K562 (cell line): ENCODE data around the gene HOXB5. TPM values are rescaled to one million over a fixed set of nuclear protein-coding genes. Genes with fewer than 3 reads are reported as not detected.

Experiments used
- ATAC-seq: fragments of 200-7000 bp; cut with Tn5 transposase; 3 replicates; pipeline ENCODE4 v1.9.1; 2020; ENCODE audit warnings: moderate library complexity
- BruUV-seq: library from RNA; stranded (reverse); fragments of 400-500 nt; replicated peaks from 2 replicates; lab custom pipeline; 2021; lab: Mats Ljungman, UMichigan
- CTCF ChIA-PET: fragments of 300-600 bp; formaldehyde crosslinking; extraction: SDS; loops from one replicate; lab custom pipeline; 2021; ENCODE audit warnings: low intra/inter-chr PET ratio; lab: Yijun Ruan, JAX
- POLR2A ChIA-PET: fragments of 300-600, 350-650 bp; sonication (Branson Sonifier 250); formaldehyde crosslinking; extraction: SDS; loops from one replicate; lab custom pipeline; 2021; ENCODE audit warnings: antibody characterized with exemption, inconsistent platforms; lab: Yijun Ruan, JAX
- DNase-seq, 4 experiments: peaks; one replicate each; pipeline versions ENCODE4 v3.0.0 to v3.0.0-alpha.2; 2011 to 2018; ENCODE audit warnings: low spot score in 3 of 4, mixed read lengths in 3 of 4; ENCODE audit errors: extremely low read depth in 1 of 4
- FAIRE-seq: peaks from 2 replicates; lab custom pipeline; 2011; peaks lifted over from hg19 to GRCh38; lab: Jason Lieb, UNC
- H2AFZ ChIP-seq: 2 replicates; pipeline ENCODE4 v1.6.0; 2011; ENCODE audit warnings: low read depth, low read length, control low read depth, inconsistent platforms
- H3K27ac ChIP-seq: fragments of 200-600 bp; 3 replicates; pipeline ENCODE4 v1.8.0; 2011; ENCODE audit warnings: low read depth, mild to moderate bottlenecking, control low read depth, inconsistent platforms, low read length, moderate library complexity, mixed read lengths; ENCODE audit errors: extremely low read depth
- H3K27me3 ChIP-seq, 2 experiments: fragments of 300-600 bp in 1 of 2; 2 replicates in 1 of 2; 3 replicates in 1 of 2; pipeline versions ENCODE4 v1.6.0 to v1.8.0; 2011; ENCODE audit warnings: inconsistent platforms in 2 of 2, low read length in 2 of 2, mild to moderate bottlenecking in 1 of 2, mixed read lengths in 1 of 2, moderate library complexity in 1 of 2; ENCODE audit not compliant: control insufficient read depth in 2 of 2, insufficient read depth in 2 of 2
- H3K36me3 ChIP-seq: fragments of 300-600 bp; 3 replicates; pipeline ENCODE4 v1.8.0; 2011; ENCODE audit warnings: mild to moderate bottlenecking, low read length, inconsistent platforms; ENCODE audit not compliant: control insufficient read depth, insufficient read depth
- H3K4me1 ChIP-seq, 2 experiments: fragments of 200-600 bp in 1 of 2; replicated peaks in 1 of 2; 2 replicates in 1 of 2; 3 replicates in 1 of 2; pipeline versions ENCODE4 v1.5.1 to v1.8.0; 2011; ENCODE audit warnings: inconsistent platforms in 2 of 2, low read length in 2 of 2, mild to moderate bottlenecking in 1 of 2, mixed read lengths in 1 of 2, moderate library complexity in 1 of 2; ENCODE audit not compliant: control insufficient read depth in 2 of 2, insufficient read depth in 2 of 2
- H3K4me2 ChIP-seq: 2 replicates; pipeline ENCODE4 v1.6.1; 2011; ENCODE audit warnings: low read length, control low read depth, inconsistent platforms, mixed read lengths; ENCODE audit not compliant: insufficient read depth
- H3K4me3 ChIP-seq: fragments of 200-600 bp; sonication (generic), shearing (Covaris generic); 2 replicates; pipeline ENCODE4 v1.5.1; 2016; ENCODE audit warnings: control low read depth, inconsistent platforms
- H3K79me2 ChIP-seq: fragments of 200-600 bp; 3 replicates; pipeline ENCODE4 v1.8.0; 2011; ENCODE audit warnings: low read length, inconsistent platforms; ENCODE audit not compliant: control insufficient read depth, insufficient read depth
- H3K9ac ChIP-seq, 2 experiments: 2 replicates each; pipeline versions ENCODE4 v1.6.0 to v1.6.1; 2011; ENCODE audit warnings: low read depth in 2 of 2, low read length in 2 of 2, control low read depth in 1 of 2, inconsistent platforms in 1 of 2, mild to moderate bottlenecking in 1 of 2, mixed read lengths in 1 of 2; ENCODE audit not compliant: insufficient read depth in 1 of 2
- H3K9me1 ChIP-seq: one replicate; pipeline ENCODE4 v1.6.0; 2011; ENCODE audit warnings: inconsistent platforms, mild to moderate bottlenecking, low read length, moderate library complexity; ENCODE audit not compliant: control insufficient read depth, insufficient read depth
- H3K9me3 ChIP-seq: replicated peaks from 2 replicates; pipeline ENCODE4 v1.5.1; 2011; ENCODE audit warnings: low read depth, low read length, inconsistent platforms; ENCODE audit not compliant: control insufficient read depth, insufficient read depth
- H4K20me1 ChIP-seq: replicated peaks from 2 replicates; pipeline ENCODE4 v1.6.1; 2011; ENCODE audit warnings: low read length, inconsistent platforms, mixed read lengths; ENCODE audit not compliant: control insufficient read depth, insufficient read depth
- CC2D1A ChIP-seq: fragments of 450-650 bp; IDR thresholded peaks from 2 replicates; pipeline ENCODE4 v1.6.1; 2017; ENCODE audit warnings: mild to moderate bottlenecking
- ZBTB2 ChIP-seq: fragments of 450-650 bp; IDR thresholded peaks from 2 replicates; pipeline ENCODE4 v1.6.1; 2016; ENCODE audit warnings: antibody characterized with exemption
- WGBS: fragments of 100-300 bp; shearing (Covaris generic); methylation state at CpG from one replicate; pipeline ENCODE4 v1.1.6; 2016; ENCODE audit warnings: low coverage, mixed read lengths; ENCODE audit not compliant: insufficient coverage; ENCODE audit errors: missing lambda C conversion rate; 5-methylcytosine and 5-hydroxymethylcytosine counted together
- in situ Hi-C: fragments of 300-500 bp; cut with MboI; formaldehyde crosslinking; loops from 4 replicates; pipeline ENCODE4 v1.15.0; 2018; ENCODE audit warnings: inconsistent platforms, mixed read lengths
- intact Hi-C: fragments of 100-400 bp; cut with micrococcal nuclease; formaldehyde crosslinking; loops from 2 replicates; pipeline ENCODE4 v1.14.2; 2022
- polyA plus RNA-seq, 8 experiments: library from polyadenylated mRNA; depleted of rRNA in 4 of 8; stranded (reverse) in 5 of 8; unstranded in 3 of 8; fragments of >200 nt; fragmentation: Nextera tagmentation in 2 of 8; fragmentation: Illumina TruSeq in 1 of 8; extraction: Ambion mirVana in 2 of 8; extraction: Trizol in 1 of 8; gene quantifications; 2 replicates each; pipeline versions ENCODE4 v1.2.1 to v1.2.3, GENCODE V29; 2011 to 2014; ENCODE audit warnings: inconsistent platforms in 1 of 8, missing spikeins in 1 of 8
- total RNA-seq, 7 experiments: library from RNA; depleted of rRNA in 6 of 7; stranded (reverse); fragments of >200 nt in 6 of 7; fragmentation: Illumina TruSeq in 2 of 7; extraction: Trizol in 2 of 7; gene quantifications; 2 replicates each; pipeline versions ENCODE4 v1.2.1 to v1.2.3, GENCODE V29; 2011 to 2021; ENCODE audit warnings: low replicate concordance in 1 of 7
- TF ChIP-seq, protein P1 (sequence below): sonication (generic); formaldehyde crosslinking; IDR thresholded peaks from 2 replicates; pipeline ENCODE4 v1.8.1; 2023; ENCODE audit warnings: mild to moderate bottlenecking, missing genetic modification reagents

HOXB5 gene
- total and polyA plus RNA-seq, 9 of the 15 experiments (the other 6 are each of a cell fraction or from before 2014, with no cell fraction given) = 0.24 to 2.7 (median 0.65) TPM

- no peaks in the 10 kb centered on the region for H3K9me3 ChIP-seq
- ChIA-PET CTCF (no interaction called here), POLR2A (interaction anchor here (0.7 to 2.0 kb wide), 3 partner anchors 37 to 421 kb away, joined by 3 to 6 read pairs (median 4); no protein-coding TSS in a partner anchor)
- peaks cover 31% of the 10 kb centered on the region for H3K79me2 ChIP-seq
- DNase-seq (no peak), FAIRE-seq (no peak), ATAC-seq (no peak)
- H3K9ac ChIP-seq = no peak overlapping the region; a peak in 1 of 4 replicates
- no peak overlapping the region for H3K4me3 ChIP-seq
- H3K4me1 ChIP-seq = peaks cover 30 to 37% of the 10 kb centered on the region in 2 experiments
- in situ Hi-C loops (no loop called here), intact Hi-C loops (no loop called here)
- no peaks in the 10 kb centered on the region for H3K36me3 ChIP-seq
- WGBS = 77% methylated on average over 31 of the region's 34 CpGs
- TF ChIP-seq, protein P1, sequence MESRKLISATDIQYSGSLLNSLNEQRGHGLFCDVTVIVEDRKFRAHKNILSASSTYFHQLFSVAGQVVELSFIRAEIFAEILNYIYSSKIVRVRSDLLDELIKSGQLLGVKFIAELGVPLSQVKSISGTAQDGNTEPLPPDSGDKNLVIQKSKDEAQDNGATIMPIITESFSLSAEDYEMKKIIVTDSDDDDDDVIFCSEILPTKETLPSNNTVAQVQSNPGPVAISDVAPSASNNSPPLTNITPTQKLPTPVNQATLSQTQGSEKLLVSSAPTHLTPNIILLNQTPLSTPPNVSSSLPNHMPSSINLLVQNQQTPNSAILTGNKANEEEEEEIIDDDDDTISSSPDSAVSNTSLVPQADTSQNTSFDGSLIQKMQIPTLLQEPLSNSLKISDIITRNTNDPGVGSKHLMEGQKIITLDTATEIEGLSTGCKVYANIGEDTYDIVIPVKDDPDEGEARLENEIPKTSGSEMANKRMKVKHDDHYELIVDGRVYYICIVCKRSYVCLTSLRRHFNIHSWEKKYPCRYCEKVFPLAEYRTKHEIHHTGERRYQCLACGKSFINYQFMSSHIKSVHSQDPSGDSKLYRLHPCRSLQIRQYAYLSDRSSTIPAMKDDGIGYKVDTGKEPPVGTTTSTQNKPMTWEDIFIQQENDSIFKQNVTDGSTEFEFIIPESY = peak; percentile 67
- TF ChIP-seq CC2D1A (no peak), ZBTB2 (no peak)
- no peaks in the 10 kb centered on the region for H4K20me1 ChIP-seq
- H3K27me3 ChIP-seq = no peaks in the 10 kb centered on the region
- H3K27ac ChIP-seq = no peak overlapping the region
- BruUV-seq = no TSS peak
- no peak overlapping the region for H2AFZ ChIP-seq
- no peak overlapping the region for H3K4me2 ChIP-seq
- no peaks in the 10 kb centered on the region for H3K9me1 ChIP-seq
These were observed 7.0 kb downstream of the HOXB5 start for GRCh38 chr17:48586355-48587258.
